Measurements from ENCODE around the gene TTC17. TPM values are rescaled to one million over a fixed set of nuclear protein-coding genes. Genes with fewer than 3 reads are reported as not detected.

The TTC17 gene
- total RNA-seq, 3 donors from 2014 or later (not counting 1 experiment from before 2014, with no cell fraction given): 100 to 129 (median 101) TPM

DNA sequence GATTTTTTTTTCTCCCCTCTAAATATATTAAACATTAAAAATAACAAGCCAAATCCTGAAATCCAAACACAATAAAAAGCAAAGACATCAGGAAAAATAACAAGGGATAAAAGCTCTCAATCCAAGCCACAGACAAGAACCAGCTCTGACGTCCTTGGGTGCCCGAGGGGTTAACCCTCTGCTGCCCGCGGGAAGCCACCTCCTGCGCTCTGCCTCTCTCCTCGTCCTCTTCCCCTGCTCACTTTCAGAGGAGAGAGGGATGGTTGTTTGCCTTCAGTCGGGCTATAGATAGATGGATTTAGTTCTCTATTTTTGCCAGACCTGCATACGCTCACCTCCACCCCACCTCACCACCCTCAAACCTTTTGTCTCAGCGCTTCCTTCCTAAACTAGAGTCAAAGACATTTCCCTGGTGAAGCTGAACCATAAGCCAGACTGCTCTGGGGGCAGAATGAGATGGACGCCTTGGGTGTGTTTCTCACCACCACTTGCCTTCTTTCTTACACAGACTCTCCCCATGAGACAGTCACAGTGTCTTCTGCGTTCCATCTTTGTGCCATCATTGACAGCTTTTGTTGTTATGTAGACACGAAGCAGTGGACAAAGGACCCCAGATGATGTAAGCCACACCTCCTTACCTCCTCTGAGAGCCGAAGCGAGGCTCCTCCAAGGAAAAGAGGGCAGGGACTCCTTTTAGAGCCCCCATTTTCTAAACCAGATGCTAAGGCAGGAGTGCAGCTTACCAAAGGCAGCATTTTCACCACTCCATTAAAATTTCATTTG lies 179.3 kb downstream of the TTC17 start:
- Histone ChIP-seq H3K36me3 (ENCODE audit: control insufficient read depth, insufficient read depth, low read length) (no peaks in the 10 kb centered on the region), H3K4me3 (ENCODE audit: low read length) (no peak overlapping the region), H3K9me3 (ENCODE audit: control insufficient read depth, insufficient read depth, low read length) (no peaks in the 10 kb centered on the region), H3K27ac (ENCODE audit: low read length) (no peak overlapping the region), H3K27me3 (ENCODE audit: control insufficient read depth, insufficient read depth, low read length) (no peaks in the 10 kb centered on the region), H3K4me1 (ENCODE audit: control insufficient read depth, insufficient read depth, low read length) (no peaks in the 10 kb centered on the region)
- H3K4me1 Mint-ChIP-seq: no peaks in the 10 kb centered on the region
- H3K36me3 Mint-ChIP-seq: no peaks in the 10 kb centered on the region
- DNase-seq: no peak
- no peaks in the 10 kb centered on the region for H3K9me3 Mint-ChIP-seq
- no peak for TF ChIP-seq CTCF (IDR thresholded peaks at IDR 0.05)
- no peak for ATAC-seq
- H3K27ac Mint-ChIP-seq: no peak overlapping the region
- WGBS (ENCODE audit: insufficient coverage): 35% methylated on average over 12 of the region's 14 CpGs
- no peak overlapping the region for H3K4me3 Mint-ChIP-seq
- intact Hi-C loops (cut with micrococcal nuclease): no loop called here
- peaks cover 17 to 32% of the 10 kb centered on the region in 2 donors for H3K27me3 Mint-ChIP-seq (ENCODE audit: low read depth in 2 of 2)

GRCh38 chr11:43541993-43542392 lies 183.3 kb downstream of the TTC17 start:
- no peaks in the 10 kb centered on the region for H3K36me3 Mint-ChIP-seq
- no peak for DNase-seq
- Histone ChIP-seq H3K4me1 (ENCODE audit: control insufficient read depth, insufficient read depth, low read length) (no peaks in the 10 kb centered on the region), H3K9me3 (ENCODE audit: control insufficient read depth, insufficient read depth, low read length) (no peaks in the 10 kb centered on the region), H3K4me3 (ENCODE audit: low read length) (no peak overlapping the region), H3K27me3 (ENCODE audit: control insufficient read depth, insufficient read depth, low read length) (peaks cover 6% of the 10 kb centered on the region), H3K36me3 (ENCODE audit: control insufficient read depth, insufficient read depth, low read length) (no peaks in the 10 kb centered on the region), H3K27ac (ENCODE audit: low read length) (no peak overlapping the region)
- TF ChIP-seq CTCF (IDR thresholded peaks at IDR 0.05): no peak
- WGBS (ENCODE audit: insufficient coverage): 77% methylated on average over 2 of the region's 2 CpGs
- H3K4me1 Mint-ChIP-seq: no peaks in the 10 kb centered on the region
- no peaks in the 10 kb centered on the region for H3K9me3 Mint-ChIP-seq
- H3K27ac Mint-ChIP-seq: no peak overlapping the region
- H3K4me3 Mint-ChIP-seq: no peak overlapping the region
- intact Hi-C loops (cut with micrococcal nuclease): no loop called here
- no peak for ATAC-seq
- H3K27me3 Mint-ChIP-seq (ENCODE audit: low read depth in 2 of 2): peaks cover 9 to 35% of the 10 kb centered on the region in 2 donors

DNA sequence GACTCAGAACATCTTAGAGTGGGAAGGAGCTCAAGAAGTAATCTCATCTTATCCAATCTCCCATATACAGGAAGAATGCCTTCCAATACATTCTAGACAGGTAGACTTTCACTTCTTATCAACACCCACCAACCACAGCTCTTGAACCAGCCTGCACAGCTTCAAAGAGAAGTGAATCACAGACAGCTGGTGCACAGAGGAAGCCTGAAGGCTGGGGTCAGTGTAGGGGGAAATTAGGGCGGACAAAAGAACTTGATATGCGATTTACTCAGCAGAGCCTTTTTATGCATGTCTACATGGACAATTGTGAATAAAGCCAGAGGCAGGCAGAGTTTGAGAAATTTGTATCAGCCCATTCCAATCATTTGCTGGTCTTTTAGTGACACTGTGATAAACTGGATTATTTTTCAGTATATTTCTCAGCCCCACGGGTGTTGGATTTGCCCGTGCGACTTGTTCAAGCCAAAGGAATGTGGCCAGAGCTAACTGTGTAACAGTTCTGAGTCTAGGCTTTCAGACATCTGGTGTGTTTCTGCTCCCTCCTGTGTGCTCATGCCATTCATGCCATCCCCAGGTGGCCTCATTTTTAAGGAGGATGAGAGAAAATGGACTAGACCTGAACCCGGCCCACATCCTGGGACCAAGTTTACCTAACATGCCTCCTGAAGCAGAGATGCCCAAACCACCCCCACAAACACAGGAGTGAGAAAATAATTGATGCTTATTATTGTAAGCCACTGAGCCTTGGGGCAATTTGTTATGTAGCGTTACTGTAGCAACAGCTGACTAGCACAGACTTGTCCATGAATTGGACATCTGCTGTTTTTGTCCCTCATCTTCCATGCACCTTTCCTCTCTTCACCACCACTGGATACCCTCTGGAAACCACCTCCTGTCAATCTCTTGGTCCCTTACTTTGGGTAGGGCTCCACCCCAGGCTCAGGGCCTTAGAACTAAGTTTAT lies 184.3 kb downstream of the TTC17 start:
- Histone ChIP-seq H3K27ac (ENCODE audit: low read length) (no peak overlapping the region), H3K4me3 (ENCODE audit: low read length) (no peak overlapping the region), H3K36me3 (ENCODE audit: control insufficient read depth, insufficient read depth, low read length) (no peaks in the 10 kb centered on the region), H3K4me1 (ENCODE audit: control insufficient read depth, insufficient read depth, low read length) (peaks cover 4% of the 10 kb centered on the region), H3K9me3 (ENCODE audit: control insufficient read depth, insufficient read depth, low read length) (no peaks in the 10 kb centered on the region), H3K27me3 (ENCODE audit: control insufficient read depth, insufficient read depth, low read length) (peaks cover 9% of the 10 kb centered on the region)
- WGBS (ENCODE audit: insufficient coverage): 84% methylated on average over 6 of the region's 7 CpGs
- Mint-ChIP-seq H3K9me3 (no peaks in the 10 kb centered on the region), H3K4me3 (no peak overlapping the region), H3K4me1 (no peaks in the 10 kb centered on the region), H3K27ac (no peak overlapping the region), H3K27me3 (ENCODE audit: low read depth in 2 of 2) (peaks cover 6 to 25% of the 10 kb centered on the region in 2 donors), H3K36me3 (no peaks in the 10 kb centered on the region)
- no peak for DNase-seq
- intact Hi-C loops (cut with micrococcal nuclease): no loop called here
- TF ChIP-seq CTCF (IDR thresholded peaks at IDR 0.05): no peak
- no peak for ATAC-seq

Other genes with a start within 250 kb of the TTC17 start
- 10 to 100 TPM; 61.9 to 80.4 (median 77.2) TPM for gene API5, start 46.9 kb upstream of the TTC17 start, total RNA-seq